Adipocyte (in vitro differentiated cells): ENCODE data around the gene SH3RF1.
A peak's percentile ranks its signal among the peaks of the same experiment; 100 is the strongest.

Source experiments
- DNase-seq: peaks from one replicate; pipeline ENCODE4 v3.0.0-alpha.2; 2015; ENCODE audit warnings: low read depth
- H3K27me3 ChIP-seq: replicated peaks from 2 replicates; pipeline ENCODE4 v1.7.0; 2013; ENCODE audit warnings: mild to moderate bottlenecking, low read length, moderate library complexity; ENCODE audit not compliant: control insufficient read depth, insufficient read depth
- H3K36me3 ChIP-seq: 2 replicates; pipeline ENCODE4 v1.7.0; 2013; ENCODE audit warnings: low read length, mild to moderate bottlenecking, moderate library complexity; ENCODE audit not compliant: control insufficient read depth, insufficient read depth, severe bottlenecking
- H3K4me1 ChIP-seq: 2 replicates; pipeline ENCODE4 v1.7.0; 2013; ENCODE audit warnings: mild to moderate bottlenecking, low read length, moderate library complexity; ENCODE audit not compliant: control insufficient read depth, insufficient read depth
- H3K4me3 ChIP-seq: 2 replicates; pipeline ENCODE4 v1.7.0; 2013; ENCODE audit warnings: mild to moderate bottlenecking, low read length, moderate library complexity
- H3K9ac ChIP-seq: 2 replicates; pipeline ENCODE4 v1.7.0; 2013; ENCODE audit warnings: mild to moderate bottlenecking, low read length, moderate library complexity
- H3K9me3 ChIP-seq: 2 replicates; pipeline ENCODE4 v1.7.0; 2013; ENCODE audit warnings: mild to moderate bottlenecking, low read length, moderate library complexity; ENCODE audit not compliant: control insufficient read depth

The SH3RF1 gene

DNA sequence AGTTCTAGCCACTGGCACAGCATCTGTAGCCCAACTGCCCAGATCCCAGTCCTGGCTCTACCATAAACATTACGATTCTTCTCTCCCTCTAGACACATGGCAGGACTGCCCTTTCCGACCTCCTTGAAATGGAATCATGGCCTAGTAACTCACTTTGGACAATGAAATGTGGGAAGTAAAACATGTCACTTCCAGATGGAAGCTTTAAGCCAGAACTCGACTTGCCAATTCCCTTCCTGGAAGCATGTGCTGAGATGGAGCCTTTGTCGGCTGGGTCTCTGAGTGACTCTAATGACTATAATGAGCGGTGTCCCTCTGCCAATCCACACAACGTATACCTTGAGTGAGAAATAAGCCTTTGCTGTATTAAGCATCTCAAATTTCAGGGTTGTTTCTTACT, 34.7 kb downstream of the SH3RF1 start:
- Histone ChIP-seq H3K27me3 (no peaks in the 10 kb centered on the region), H3K4me3 (no peak overlapping the region), H3K4me1 (peaks cover 28% of the 10 kb centered on the region), H3K9ac (no peak overlapping the region), H3K36me3 (no peaks in the 10 kb centered on the region), H3K9me3 (no peaks in the 10 kb centered on the region)
- no peak for DNase-seq

DNA sequence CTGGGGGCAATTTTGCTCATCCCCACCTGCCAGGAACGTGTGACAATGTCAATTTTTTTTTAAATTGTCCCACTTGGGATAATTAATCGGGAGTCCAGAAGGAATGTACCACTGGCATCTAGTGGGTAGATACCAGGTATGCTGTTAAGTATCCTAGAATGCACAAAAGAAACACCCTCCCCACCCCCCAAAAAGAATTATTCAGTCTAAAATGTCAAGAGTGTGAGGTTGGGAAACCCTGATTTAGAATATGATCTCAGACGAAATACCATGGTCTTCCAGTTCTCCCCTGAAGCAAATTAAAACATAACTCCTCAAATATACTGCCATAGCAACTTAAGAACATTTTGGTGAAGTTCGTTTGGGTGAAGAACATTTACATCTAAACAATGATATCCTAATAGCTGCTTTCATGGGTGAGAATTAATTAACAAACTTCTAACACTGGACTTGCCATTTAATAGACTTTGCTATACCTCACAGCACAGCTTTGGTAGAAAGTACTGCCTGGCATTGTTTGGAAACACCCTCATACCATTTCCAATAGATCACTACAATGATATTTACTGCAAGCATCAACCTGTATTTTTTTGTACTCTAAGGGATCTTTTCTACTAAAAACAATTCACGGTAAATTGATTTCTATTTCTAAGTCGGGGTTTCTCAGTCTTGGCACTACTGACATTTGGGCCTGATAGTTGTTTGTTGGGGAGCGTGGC, 36.5 kb downstream of the SH3RF1 start:
- Histone ChIP-seq H3K4me1 (peaks cover 29% of the 10 kb centered on the region), H3K27me3 (no peaks in the 10 kb centered on the region), H3K9ac (no peak overlapping the region), H3K36me3 (no peaks in the 10 kb centered on the region), H3K9me3 (no peaks in the 10 kb centered on the region), H3K4me3 (no peak overlapping the region)
- peak; percentile 33 for DNase-seq

DNA sequence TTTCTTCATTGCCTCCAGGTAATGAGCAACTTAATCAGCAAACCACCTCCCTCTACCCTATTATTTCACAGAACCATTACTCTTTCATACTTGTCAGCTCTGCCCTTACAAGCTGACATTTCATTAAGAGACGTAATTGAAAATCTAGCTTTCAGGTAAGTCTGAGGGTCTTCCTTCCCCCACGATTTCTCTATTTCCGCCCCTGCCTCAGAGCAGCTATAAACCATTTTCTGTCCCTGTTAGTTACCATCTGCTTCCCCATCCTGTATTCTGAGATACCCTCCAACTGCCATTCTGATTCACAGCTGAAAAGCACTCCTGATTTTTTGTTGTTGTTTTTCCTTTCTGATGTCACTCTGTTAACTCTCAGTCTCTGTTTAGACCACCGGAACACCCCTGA, 37.1 kb downstream of the SH3RF1 start:
- no peaks in the 10 kb centered on the region for H3K27me3 ChIP-seq
- H3K9ac ChIP-seq, result no peak overlapping the region
- no peaks in the 10 kb centered on the region for H3K36me3 ChIP-seq
- no peak overlapping the region for H3K4me3 ChIP-seq
- DNase-seq, result no peak
- H3K9me3 ChIP-seq, result no peaks in the 10 kb centered on the region
- H3K4me1 ChIP-seq, result peaks cover 29% of the 10 kb centered on the region

DNA sequence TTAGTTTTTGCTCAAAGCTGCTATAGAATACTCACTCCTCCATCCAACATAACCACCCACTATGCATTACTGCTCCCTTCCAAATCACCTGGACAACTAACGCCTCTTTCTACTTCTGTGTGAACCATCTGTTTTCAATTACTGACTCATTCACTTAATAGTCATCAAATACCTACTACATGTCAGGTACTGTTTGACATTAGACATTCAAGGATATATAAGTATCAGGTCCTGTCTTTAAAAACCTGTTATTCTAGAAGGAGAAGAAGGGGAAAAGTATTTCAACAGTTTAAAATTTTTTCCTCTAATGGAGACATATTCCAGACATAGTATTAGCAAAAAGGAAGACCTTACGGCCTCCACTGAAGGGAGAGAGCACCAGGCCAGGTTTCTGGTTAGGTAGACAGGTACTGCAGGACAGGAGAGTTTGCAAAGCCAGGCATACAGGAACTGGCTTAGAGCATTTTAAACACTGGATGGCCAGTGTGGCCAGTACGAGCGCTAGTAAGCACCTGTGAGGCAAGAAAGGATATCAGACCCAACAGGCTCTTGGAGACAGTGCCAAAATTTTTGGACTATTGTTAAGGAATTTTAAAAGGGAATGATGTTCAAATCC, 39.0 kb downstream of the SH3RF1 start:
- Histone ChIP-seq H3K4me3 (no peak overlapping the region), H3K27me3 (no peaks in the 10 kb centered on the region), H3K9ac (no peak overlapping the region), H3K4me1 (peaks cover 27% of the 10 kb centered on the region), H3K9me3 (no peaks in the 10 kb centered on the region), H3K36me3 (no peaks in the 10 kb centered on the region)
- DNase-seq, result no peak

DNA sequence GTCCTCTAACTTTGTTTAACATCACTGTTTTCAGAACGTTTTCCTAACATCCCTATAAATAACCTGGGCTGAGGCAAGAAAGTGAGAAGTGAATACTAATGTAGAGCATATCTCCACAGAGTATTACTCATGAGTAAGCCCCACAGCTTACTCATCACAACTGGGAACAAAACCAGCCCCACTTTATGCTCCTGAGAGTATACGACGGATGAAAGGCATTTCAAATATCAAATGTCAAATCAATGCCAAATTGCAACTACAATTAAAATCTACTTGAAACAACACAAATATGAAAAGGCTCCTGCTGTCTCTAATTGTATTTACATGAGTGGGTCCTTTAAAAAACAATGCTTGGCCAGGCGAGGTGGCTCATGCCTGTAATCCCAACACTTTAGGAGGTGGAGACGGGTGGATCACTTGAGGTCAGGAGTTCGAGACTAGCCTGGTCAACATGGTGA, 41.2 kb downstream of the SH3RF1 start:
- peak; percentile 96 for DNase-seq
- peaks cover 43% of the 10 kb centered on the region for H3K4me1 ChIP-seq
- peak overlapping the region; percentile 52 for H3K9ac ChIP-seq
- no peaks in the 10 kb centered on the region for H3K36me3 ChIP-seq
- H3K9me3 ChIP-seq, result no peaks in the 10 kb centered on the region
- no peaks in the 10 kb centered on the region for H3K27me3 ChIP-seq
- H3K4me3 ChIP-seq, result peak overlapping the region; percentile 49

GRCh38 chr4:169228076-169228475, 42.7 kb downstream of the SH3RF1 start:
- DNase-seq, result no peak

DNA sequence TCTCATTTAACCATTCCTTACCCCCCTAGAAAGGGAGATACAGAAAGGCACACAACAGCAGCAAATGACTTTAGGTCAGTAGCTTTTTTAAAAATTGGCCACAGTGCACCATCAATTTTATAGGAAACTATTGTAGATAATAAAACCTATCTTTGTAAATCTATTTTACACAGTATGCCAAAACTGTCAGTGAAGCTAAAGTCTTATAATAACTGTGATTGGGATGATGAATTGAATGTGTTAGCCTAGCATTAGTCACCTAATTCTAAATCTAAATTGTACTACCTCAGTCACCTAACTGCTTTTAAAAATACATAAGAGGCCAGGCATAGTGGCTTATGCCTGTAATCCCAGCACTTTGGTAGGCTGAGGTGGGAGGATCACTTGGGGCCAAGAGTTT, 44.2 kb downstream of the SH3RF1 start:
- Histone ChIP-seq H3K36me3 (no peaks in the 10 kb centered on the region), H3K4me3 (no peak overlapping the region), H3K9ac (no peak overlapping the region), H3K4me1 (peaks cover 50% of the 10 kb centered on the region), H3K9me3 (no peaks in the 10 kb centered on the region), H3K27me3 (no peaks in the 10 kb centered on the region)
- DNase-seq, result no peak

More at GRCh38 chr4:169228076-169228475, 42.7 kb downstream of the SH3RF1 start:
- no peak overlapping the region for H3K9ac ChIP-seq
- H3K4me1 ChIP-seq, result peaks cover 46% of the 10 kb centered on the region
- no peaks in the 10 kb centered on the region for H3K27me3 ChIP-seq
- no peak overlapping the region for H3K4me3 ChIP-seq
- H3K9me3 ChIP-seq, result no peaks in the 10 kb centered on the region
- H3K36me3 ChIP-seq, result no peaks in the 10 kb centered on the region

GRCh38 chr4:169225812-169226211, 44.9 kb downstream of the SH3RF1 start:
- no peaks in the 10 kb centered on the region for H3K27me3 ChIP-seq
- no peak for DNase-seq
- peak overlapping the region; percentile 26 for H3K9ac ChIP-seq
- no peaks in the 10 kb centered on the region for H3K9me3 ChIP-seq
- peaks cover 57% of the 10 kb centered on the region for H3K4me1 ChIP-seq
- no peaks in the 10 kb centered on the region for H3K36me3 ChIP-seq
- peak overlapping the region; percentile 37 for H3K4me3 ChIP-seq

GRCh38 chr4:169225058-169225751, 45.6 kb downstream of the SH3RF1 start:
- Histone ChIP-seq H3K9me3 (no peaks in the 10 kb centered on the region), H3K9ac (peak overlapping the region; percentile 40), H3K27me3 (no peaks in the 10 kb centered on the region), H3K4me3 (peak overlapping the region; percentile 37), H3K36me3 (no peaks in the 10 kb centered on the region), H3K4me1 (peaks cover 58% of the 10 kb centered on the region)
- DNase-seq, result peak; percentile 93

GRCh38 chr4:169222761-169223160, 48.0 kb downstream of the SH3RF1 start:
- Histone ChIP-seq H3K27me3 (no peaks in the 10 kb centered on the region), H3K36me3 (no peaks in the 10 kb centered on the region), H3K4me1 (peaks cover 55% of the 10 kb centered on the region), H3K9ac (no peak overlapping the region), H3K4me3 (no peak overlapping the region), H3K9me3 (no peaks in the 10 kb centered on the region)
- no peak for DNase-seq

GRCh38 chr4:169221662-169222061, 49.1 kb downstream of the SH3RF1 start:
- H3K9me3 ChIP-seq, result no peaks in the 10 kb centered on the region
- DNase-seq, result no peak
- H3K4me1 ChIP-seq, result peaks cover 49% of the 10 kb centered on the region

More at GRCh38 chr4:169221662-169222061, 49.1 kb downstream of the SH3RF1 start:
- H3K9ac ChIP-seq, result no peak overlapping the region
- H3K36me3 ChIP-seq, result no peaks in the 10 kb centered on the region
- H3K27me3 ChIP-seq, result no peaks in the 10 kb centered on the region
- no peak overlapping the region for H3K4me3 ChIP-seq
